GM10266 (cell line): ENCODE data around the gene TBC1D22A.

Source experiments
- DNase-seq: peaks from one replicate; pipeline ENCODE4 v3.0.0; 2012; ENCODE audit errors: extremely low spot score
- TF ChIP-seq, protein P1 (sequence below): IDR thresholded peaks from 2 replicates; pipeline ENCODE4 v1.5.1; 2012; ENCODE audit warnings: mild to moderate bottlenecking, low read depth; ENCODE audit not compliant: control insufficient read depth, insufficient read depth; ENCODE audit errors: missing control alignments

TBC1D22A gene

DNA sequence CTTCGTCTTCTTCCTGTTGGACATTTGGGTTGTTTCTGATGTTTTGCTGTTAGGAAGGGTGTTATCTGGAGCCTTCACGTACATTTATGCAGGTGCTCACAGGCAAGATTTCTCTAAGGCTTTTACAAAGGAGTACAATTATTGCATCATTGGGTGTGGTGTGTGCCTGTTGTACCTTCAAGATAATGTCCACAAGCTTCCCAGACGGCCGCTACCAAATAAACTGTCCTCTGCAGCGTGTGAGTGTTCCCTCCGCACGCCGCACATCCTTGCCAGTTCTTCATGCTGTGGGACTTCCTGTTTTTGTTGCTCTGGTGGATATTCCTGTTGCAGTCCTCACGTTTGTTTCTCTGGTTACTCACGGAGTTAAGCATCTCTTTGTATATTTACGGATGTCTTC lies 133.3 kb downstream of the TBC1D22A start:
- TF ChIP-seq, protein P1, sequence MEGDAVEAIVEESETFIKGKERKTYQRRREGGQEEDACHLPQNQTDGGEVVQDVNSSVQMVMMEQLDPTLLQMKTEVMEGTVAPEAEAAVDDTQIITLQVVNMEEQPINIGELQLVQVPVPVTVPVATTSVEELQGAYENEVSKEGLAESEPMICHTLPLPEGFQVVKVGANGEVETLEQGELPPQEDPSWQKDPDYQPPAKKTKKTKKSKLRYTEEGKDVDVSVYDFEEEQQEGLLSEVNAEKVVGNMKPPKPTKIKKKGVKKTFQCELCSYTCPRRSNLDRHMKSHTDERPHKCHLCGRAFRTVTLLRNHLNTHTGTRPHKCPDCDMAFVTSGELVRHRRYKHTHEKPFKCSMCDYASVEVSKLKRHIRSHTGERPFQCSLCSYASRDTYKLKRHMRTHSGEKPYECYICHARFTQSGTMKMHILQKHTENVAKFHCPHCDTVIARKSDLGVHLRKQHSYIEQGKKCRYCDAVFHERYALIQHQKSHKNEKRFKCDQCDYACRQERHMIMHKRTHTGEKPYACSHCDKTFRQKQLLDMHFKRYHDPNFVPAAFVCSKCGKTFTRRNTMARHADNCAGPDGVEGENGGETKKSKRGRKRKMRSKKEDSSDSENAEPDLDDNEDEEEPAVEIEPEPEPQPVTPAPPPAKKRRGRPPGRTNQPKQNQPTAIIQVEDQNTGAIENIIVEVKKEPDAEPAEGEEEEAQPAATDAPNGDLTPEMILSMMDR: no peak
- DNase-seq: no peak

- TF ChIP-seq, protein P1: no peak
- DNase-seq: no peak
These were observed 133.7 kb downstream of the TBC1D22A start for GRCh38 chr22:46896166-46896565.

DNA sequence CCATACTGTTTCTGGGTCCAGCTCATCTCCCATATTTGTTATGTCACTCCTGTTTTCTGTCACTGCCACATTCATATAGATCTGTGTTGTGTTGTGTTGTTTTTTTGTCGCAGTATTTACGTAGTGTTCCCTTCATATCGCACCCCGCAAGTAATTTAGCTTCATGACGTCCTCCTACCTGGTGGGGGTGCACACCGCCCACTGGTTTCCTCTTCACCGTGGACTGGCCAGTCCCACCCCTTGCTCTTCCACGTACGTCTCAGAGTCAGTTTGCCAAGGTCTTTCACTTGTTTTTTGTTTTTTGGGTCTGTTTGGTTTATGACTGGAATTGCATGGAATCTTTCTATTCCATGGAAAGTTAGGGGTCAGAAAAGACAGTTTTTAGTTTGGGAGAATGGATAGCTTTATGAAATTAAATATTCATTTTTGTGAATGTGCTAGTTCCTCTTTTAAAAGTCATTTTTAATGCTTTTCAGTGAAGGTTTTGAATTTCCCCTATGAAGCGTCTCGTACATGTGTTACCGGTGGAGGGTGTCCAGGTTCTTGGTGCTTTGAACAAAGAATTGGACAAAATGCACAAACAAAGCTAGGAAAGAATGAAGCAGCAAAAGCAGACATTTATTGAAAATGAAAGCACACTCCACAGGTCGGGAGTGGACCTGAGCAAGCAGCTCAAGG lies 134.3 kb downstream of the TBC1D22A start:
- TF ChIP-seq, protein P1: no peak
- DNase-seq: no peak

DNA sequence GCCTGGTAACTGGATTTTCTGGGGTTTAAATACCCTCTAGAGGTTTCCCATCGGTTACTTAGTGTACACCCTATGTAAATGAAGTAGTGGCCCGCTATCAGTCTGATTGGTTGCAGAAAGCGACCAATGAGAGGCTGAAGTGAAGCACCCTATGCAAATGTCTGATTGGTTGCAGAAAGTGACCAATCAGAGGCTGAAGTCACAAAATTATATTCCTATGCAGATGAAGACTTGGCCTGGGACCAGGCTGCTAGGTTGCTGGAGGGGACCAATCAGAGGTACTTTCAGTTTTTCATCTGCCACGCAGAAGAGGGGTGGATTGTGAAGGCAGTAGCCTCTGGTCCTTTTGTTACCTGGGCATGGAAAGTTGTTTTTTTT lies 134.8 kb downstream of the TBC1D22A start:
- TF ChIP-seq, protein P1: no peak
- no peak for DNase-seq

- TF ChIP-seq, protein P1: no peak
- DNase-seq: no peak
These were observed 138.1 kb downstream of the TBC1D22A start for GRCh38 chr22:46900549-46900948.

DNA sequence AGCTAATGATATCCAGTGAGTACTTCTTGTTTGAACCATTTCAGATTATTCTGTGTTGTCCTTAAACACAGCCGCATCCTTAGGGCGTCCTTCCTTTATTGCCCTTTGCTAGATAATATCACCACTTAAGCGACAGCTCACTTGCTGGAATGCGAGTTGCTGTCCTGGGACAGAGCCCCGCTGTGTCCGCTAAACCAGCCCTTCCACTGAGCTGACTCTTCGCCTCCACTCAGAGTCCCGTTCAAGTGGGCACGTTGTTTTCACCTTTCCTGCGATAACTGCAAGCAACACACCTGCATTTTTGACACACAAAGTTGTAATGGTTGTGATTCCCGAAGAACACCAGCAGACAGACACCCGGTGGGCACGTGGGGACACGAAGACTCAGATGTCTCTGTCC lies 140.0 kb downstream of the TBC1D22A start:
- TF ChIP-seq, protein P1: no peak
- DNase-seq: no peak

GRCh38 chr22:46902998-46903916 lies 140.8 kb downstream of the TBC1D22A start:
- TF ChIP-seq, protein P1: no peak
- DNase-seq: no peak
